Right lobe of liver (tissue), 6 donors: ENCODE results near the gene ATXN10. TPM values are rescaled to one million over a fixed set of nuclear protein-coding genes. Genes with fewer than 3 reads are reported as not detected.

ENCODE experiments used
- ATAC-seq, 4 donors: fragments of 200-7000 bp; cut with Tn5 transposase; one replicate each; pipeline ENCODE4 v1.9.1; 2020; ENCODE audit warnings: mild to moderate bottlenecking in 4 of 4, moderate library complexity in 4 of 4
- DNase-seq, 3 donors: peaks; one replicate each; pipeline ENCODE4 v3.0.0-alpha.2; 2020
- H3K27ac ChIP-seq, 3 donors: fragments of 200-600 bp; one replicate each; pipeline ENCODE4 v1.8.0; 2022
- H3K27me3 ChIP-seq, 2 donors: fragments of 200-600 bp; one replicate each; pipeline ENCODE4 v1.8.0; 2022
- H3K36me3 ChIP-seq, 4 donors: fragments of 200-600 bp; sonication (generic) in 1 of 4; one replicate each; pipeline versions ENCODE4 v1.5.1 to v1.8.0; 2017 to 2022; ENCODE audit warnings: control low read depth in 1 of 4
- H3K4me1 ChIP-seq, 4 donors: fragments of 200-600 bp; sonication (generic) in 1 of 4; one replicate each; pipeline versions ENCODE4 v1.5.1 to v1.8.0; 2017 to 2022; ENCODE audit warnings: control low read depth in 1 of 4
- H3K4me3 ChIP-seq, 3 donors: fragments of 200-600 bp; one replicate each; pipeline ENCODE4 v1.8.0; 2022
- H3K9me3 ChIP-seq, 4 donors: fragments of 200-600 bp; sonication (generic) in 1 of 4; one replicate each; pipeline versions ENCODE4 v1.5.1 to v1.8.0; 2017 to 2022; ENCODE audit warnings: control low read depth in 1 of 4
- CTCF ChIP-seq, 4 donors: fragments of 200-600 bp in 3 of 4; fragments of 450-650 bp in 1 of 4; IDR thresholded peaks; one replicate each; pipeline versions ENCODE4 v1.5.1 to v1.8.0; 2016 to 2022; ENCODE audit warnings: antibody characterized with exemption in 4 of 4, mild to moderate bottlenecking in 2 of 4
- POLR2A ChIP-seq: fragments of 450-650 bp; IDR thresholded peaks from one replicate; pipeline ENCODE4 v1.6.1; 2017; ENCODE audit warnings: antibody characterized with exemption, mild to moderate bottlenecking
- WGBS: methylation state at CpG from one replicate; pipeline ENCODE4 v1.1.6; 2018; ENCODE audit warnings: low coverage, low lambda C conversion rate; ENCODE audit not compliant: insufficient coverage; ENCODE audit errors: missing lambda C conversion rate; 5-methylcytosine and 5-hydroxymethylcytosine counted together
- intact Hi-C, 2 donors: fragments of 100-400 bp; cut with DNase I; formaldehyde crosslinking; loops; one replicate each; pipeline versions ENCODE4 v1.11.2 to v1.14.1; 2022
- total RNA-seq, 6 experiments: library from RNA; depleted of rRNA in 2 of 6; stranded (reverse); fragments of >200 nt in 2 of 6; fragmentation: NEBNext Ultra II Directional in 3 of 6; extraction: Animal tissue kit (Norgen Biotek cat#: 25700) in 3 of 6; gene quantifications; one replicate each; pipeline versions ENCODE4 v1.1.0 to v1.2.4, GENCODE V29; 2016 to 2023
- donor health status: DM: no; HTN: yes; CAD: no.
- donor health status: DM: no; HTN: no; CAD: no.
- donor health status: DM: no; HTN: no; CAD: no.
- donor health status: DM: no; HTN: yes; CAD: no.
- donor health status: DM: no; HTN: yes; CAD: no.

ATXN10 gene
- total RNA-seq, 6 experiments from 2014 or later: 70.0 to 118 (median 84.3) TPM

GRCh38 chr22:45631140-45631840, 40.3 kb upstream of the ATXN10 start:
- 45% methylated on average over 9 of the region's 12 CpGs for WGBS
- TF ChIP-seq POLR2A (no peak), CTCF (IDR thresholded peaks at IDR 0.05) (no peak)
- Histone ChIP-seq H3K27ac (no peak overlapping the region), H3K36me3 (no peaks in the 10 kb centered on the region), H3K9me3 (no peaks in the 10 kb centered on the region), H3K27me3 (no peaks in the 10 kb centered on the region), H3K4me3 (no peak overlapping the region), H3K4me1 (no peaks in the 10 kb centered on the region)
- no peak for ATAC-seq
- no peak for DNase-seq
- intact Hi-C loops: no loop called here

GRCh38 chr22:45631841-45632238, 39.8 kb upstream of the ATXN10 start:
- TF ChIP-seq CTCF (IDR thresholded peaks at IDR 0.05) (no peak), POLR2A (no peak)
- DNase-seq: no peak
- 67% methylated on average over 6 of the region's 7 CpGs for WGBS
- H3K27ac ChIP-seq: no peak overlapping the region
- intact Hi-C loops: no loop called here
- H3K4me1 ChIP-seq: no peaks in the 10 kb centered on the region
- no peaks in the 10 kb centered on the region for H3K27me3 ChIP-seq
- H3K4me3 ChIP-seq: no peak overlapping the region
- H3K9me3 ChIP-seq: no peaks in the 10 kb centered on the region
- ATAC-seq: no peak
- H3K36me3 ChIP-seq: no peaks in the 10 kb centered on the region

GRCh38 chr22:45632791-45633515, 38.7 kb upstream of the ATXN10 start:
- intact Hi-C loops: no loop called here
- WGBS: 14% methylated on average over 12 of the region's 15 CpGs
- Histone ChIP-seq H3K4me3 (no peak overlapping the region), H3K27ac (no peak overlapping the region), H3K36me3 (no peaks in the 10 kb centered on the region), H3K9me3 (no peaks in the 10 kb centered on the region), H3K27me3 (no peaks in the 10 kb centered on the region), H3K4me1 (no peaks in the 10 kb centered on the region)
- no peak for DNase-seq
- TF ChIP-seq CTCF (IDR thresholded peaks at IDR 0.05): no peak
- TF ChIP-seq POLR2A: no peak
- ATAC-seq: peak in 2 of 4 donors; percentile 26 to 33

GRCh38 chr22:45636683-45637082, 35.0 kb upstream of the ATXN10 start:
- Histone ChIP-seq H3K36me3 (no peaks in the 10 kb centered on the region), H3K9me3 (no peaks in the 10 kb centered on the region), H3K4me3 (no peak overlapping the region), H3K4me1 (no peaks in the 10 kb centered on the region), H3K27me3 (no peaks in the 10 kb centered on the region), H3K27ac (no peak overlapping the region)
- intact Hi-C loops: no loop called here
- TF ChIP-seq CTCF (IDR thresholded peaks at IDR 0.05): no peak
- no peak for TF ChIP-seq POLR2A
- DNase-seq (peak in 1 of 3 donors; percentile 8), ATAC-seq (no peak)
- 65% methylated on average over 7 of the region's 7 CpGs for WGBS
